Activated gamma-delta T cell (primary cell): ENCODE results near the gene KIF18A.
A peak's percentile ranks its signal among the peaks of the same experiment; 100 is the strongest.
"Not testable (repeated sequence)": the region's sequence is repeated elsewhere in the genome, so short reads cannot be mapped to it uniquely, and the experiment has no call there.

Source experiments
- DNase-seq: peaks from one replicate; lab custom pipeline; 2025; lab: John Stamatoyannopoulos, UW
- total RNA-seq, 2 donors: gene quantifications; one replicate each; lab custom pipeline; 2026; lab: John Stamatoyannopoulos, UW

Gene KIF18A
- 2.9 to 4.4 reads per million in 2 donors for total RNA-seq

DNA sequence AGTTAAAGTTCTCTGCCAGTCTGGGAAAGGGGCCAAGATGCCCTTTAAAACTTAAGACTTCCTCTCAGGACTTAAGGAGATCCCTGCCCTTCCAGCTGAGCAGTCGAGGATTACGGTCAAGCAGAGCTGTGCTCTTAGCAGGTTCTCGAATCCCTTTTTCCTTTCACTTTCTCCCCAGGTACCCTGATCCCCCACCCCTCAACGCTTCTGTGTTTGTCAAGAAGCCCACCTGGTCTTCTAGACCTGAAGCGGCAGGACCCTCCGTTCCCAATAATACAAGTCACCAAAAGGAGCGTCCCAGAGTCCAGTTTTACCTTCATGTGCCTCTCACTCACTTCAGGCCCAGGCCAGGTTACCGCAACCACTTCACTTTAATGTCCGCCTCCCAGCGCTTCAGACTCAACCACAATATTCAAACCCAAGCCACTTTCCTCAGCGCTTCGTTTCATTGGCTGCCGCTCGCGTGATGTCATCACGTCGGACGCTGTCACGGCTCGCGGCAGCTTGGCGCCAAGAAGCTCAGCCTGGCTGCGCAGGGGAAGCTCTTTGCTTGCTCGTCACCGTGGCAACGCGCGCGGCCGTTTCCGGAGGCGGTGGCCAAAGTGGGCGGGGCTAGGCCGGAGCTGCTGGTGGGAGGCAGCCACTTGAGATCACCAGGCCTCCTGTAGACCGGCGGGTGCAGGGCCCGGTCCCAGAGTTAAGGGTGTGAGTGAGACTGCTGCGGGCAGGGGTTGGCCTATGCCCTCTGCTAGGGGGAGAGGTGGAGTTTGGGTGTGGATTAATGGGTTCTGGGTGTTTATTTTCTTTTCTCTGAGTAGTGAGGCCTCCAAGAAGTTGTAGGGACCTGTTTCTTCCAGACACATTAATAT lies at the start of gene KIF18A, which contains the start of gene METTL15:
Gene KIF18A (minus strand): TSS at position 407 of the 869 bp plus-strand sequence. CDS start 10,209 bp downstream, outside the sequence.
Gene METTL15 (plus strand): TSS at position 639 of the 869 bp plus-strand sequence. CDS start 4,947 bp downstream, outside the sequence.
- peak; percentile 99 for DNase-seq

- DNase-seq, result no peak
Measured at GRCh38 chr11:28153586-28153985, 45.6 kb upstream of the KIF18A start.

- DNase-seq, result no peak
Measured at GRCh38 chr11:28152743-28153142, 44.8 kb upstream of the KIF18A start.

- DNase-seq, result no peak
Measured at GRCh38 chr11:28146123-28146751, 38.3 kb upstream of the KIF18A start.

DNA sequence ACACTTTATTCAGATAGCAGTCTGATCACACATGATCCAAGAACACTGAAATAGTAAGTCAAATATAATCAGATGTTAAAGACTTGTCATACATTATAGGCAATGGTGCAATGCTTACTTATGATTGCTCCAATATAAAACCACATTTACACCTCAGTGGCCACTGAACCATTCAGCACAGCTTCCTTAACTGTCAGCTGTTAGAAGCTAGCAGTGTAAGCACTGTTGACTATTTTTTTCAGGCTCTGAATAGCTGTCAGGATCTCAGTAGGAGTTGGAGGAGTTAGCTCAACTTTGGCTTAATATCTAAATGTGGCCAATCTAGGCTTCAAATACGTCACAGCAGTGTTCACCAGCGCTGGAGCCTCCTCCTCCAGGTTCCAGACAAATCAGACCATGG lies 36.9 kb upstream of the KIF18A start:
- DNase-seq, result no peak

- DNase-seq, result no peak
Measured at GRCh38 chr11:28142724-28143123, 34.8 kb upstream of the KIF18A start.

- no peak for DNase-seq
Measured at GRCh38 chr11:28140689-28141455, 32.9 kb upstream of the KIF18A start.

- no peak for DNase-seq
Measured at GRCh38 chr11:28139841-28140415, 32.0 kb upstream of the KIF18A start.

GRCh38 chr11:28137832-28138231 lies 29.9 kb upstream of the KIF18A start:
- no peak for DNase-seq

DNA sequence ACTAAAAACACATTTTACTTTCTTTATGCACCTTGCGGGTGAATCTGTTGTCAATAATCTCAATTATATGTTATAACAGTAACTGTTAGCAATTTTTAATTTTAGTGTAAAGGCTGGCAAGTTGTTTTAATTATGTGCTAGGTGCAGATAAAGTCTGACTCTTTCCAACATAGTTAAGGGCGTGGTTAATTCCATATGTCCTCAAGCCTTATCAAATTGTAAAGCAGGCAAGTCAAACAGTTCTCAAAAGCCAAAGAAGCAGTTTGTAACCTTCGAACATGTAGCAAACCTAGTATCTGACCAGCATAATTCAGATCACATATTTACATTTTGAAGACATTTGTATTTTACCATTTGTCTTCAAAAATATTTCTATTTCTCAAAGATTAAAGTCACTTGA lies 29.4 kb upstream of the KIF18A start:
- no peak for DNase-seq

DNA sequence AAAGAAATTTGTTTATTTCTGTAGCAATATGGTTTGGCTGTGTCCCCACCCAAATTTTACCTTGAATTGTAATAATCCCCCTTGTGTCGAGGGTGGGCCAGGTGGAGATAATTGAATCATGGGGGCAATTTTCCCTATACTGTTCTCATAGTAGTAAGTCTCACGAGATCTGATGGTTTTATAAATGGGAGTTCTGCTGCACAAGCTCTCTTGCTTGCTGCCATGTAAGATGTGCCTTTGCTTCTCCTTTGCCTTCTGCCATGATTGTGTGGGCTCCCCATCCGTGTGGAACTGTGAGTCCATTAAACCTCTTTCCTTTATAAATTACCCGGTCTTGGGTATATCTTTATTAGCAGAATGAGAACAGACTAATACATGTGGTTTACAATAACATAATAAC lies 28.2 kb upstream of the KIF18A start:
- not testable (repeated sequence) for DNase-seq

DNA sequence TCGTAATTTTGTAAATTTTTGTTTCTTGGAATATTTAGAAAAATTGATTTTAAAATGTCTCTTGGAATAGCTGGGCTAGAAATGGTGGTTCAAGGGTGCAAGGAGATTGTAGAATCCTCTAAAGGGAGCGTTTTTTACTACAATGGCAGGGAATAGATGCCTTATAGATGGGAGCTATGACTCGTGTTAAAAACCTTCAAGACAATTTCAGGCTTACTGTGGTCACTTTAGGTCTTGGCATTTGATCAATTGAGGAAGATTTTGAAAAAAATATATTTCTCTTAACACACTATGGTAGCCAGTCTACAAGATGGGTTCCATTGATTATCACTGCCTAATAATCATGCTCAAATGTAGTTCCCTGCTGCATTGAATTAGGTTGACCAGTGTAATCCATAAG lies 25.2 kb upstream of the KIF18A start:
- no peak for DNase-seq

- no peak for DNase-seq
Measured at GRCh38 chr11:28132548-28132947, 24.6 kb upstream of the KIF18A start.

GRCh38 chr11:28123151-28123581 lies 15.2 kb upstream of the KIF18A start:
- no peak for DNase-seq

- no peak for DNase-seq
Measured at GRCh38 chr11:28117712-28118111, 9.8 kb upstream of the KIF18A start.

DNA sequence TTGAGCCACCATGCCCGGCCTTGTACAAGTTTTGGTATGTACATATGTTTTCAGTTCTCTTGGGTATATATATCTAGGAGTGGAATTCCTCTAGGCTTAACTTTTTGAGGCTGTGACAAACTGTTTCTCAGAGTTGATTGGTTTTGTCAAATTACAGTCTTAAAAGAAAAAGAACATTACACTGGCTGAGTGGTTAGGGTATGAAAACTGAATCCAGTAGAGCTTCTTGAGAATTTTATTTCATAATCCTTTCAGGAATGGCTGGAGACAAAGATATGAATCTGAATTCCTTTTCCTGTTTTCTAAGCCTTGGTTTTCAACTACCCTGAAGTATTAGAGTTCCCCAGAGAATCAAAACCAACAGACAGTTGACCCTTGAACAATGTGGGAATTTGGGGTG lies 6.8 kb upstream of the KIF18A start:
- DNase-seq, result no peak

DNA sequence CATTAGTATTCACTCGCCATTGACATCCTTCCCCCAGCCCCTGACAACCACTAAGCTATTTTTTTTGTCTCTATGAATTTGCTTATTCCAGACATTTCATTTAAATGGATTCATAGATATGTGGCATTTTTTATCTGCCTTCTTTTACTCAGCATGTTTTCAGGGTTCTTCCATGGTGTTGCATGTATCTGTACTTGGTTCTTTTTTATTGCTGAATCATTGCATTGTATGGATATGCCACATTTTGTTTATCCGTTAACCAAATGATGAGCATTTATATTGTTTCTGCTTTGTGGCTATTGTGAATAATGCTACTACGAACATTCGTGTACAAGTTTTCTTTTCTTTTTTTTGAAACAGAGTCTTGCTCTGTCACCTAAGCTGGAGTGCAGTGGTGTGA lies 6.2 kb upstream of the KIF18A start:
- no peak for DNase-seq

GRCh38 chr11:28110821-28111200 lies 2.9 kb upstream of the KIF18A start:
- DNase-seq, result no peak

GRCh38 chr11:28110108-28110820 lies 2.3 kb upstream of the KIF18A start:
- no peak for DNase-seq

DNA sequence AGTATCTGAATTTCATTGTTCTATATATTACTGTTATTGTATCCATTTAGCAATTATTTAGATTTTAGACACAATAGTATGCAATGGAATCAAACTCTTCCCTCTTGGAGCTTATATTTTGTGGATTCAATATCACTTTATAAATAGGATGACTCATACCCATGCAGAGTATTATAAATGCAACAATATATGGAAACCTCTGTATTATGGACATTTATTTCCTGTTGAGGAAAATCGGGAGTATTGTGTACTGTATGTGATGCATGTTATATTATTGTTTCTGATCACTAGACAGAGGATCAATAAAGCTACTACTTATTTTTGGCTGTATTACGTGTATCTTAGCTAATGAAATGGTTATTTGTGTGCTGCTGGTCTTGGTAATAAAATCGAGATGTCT lies 1.0 kb upstream of the KIF18A start:
- no peak for DNase-seq

- DNase-seq, result no peak
Measured at GRCh38 chr11:28107191-28107749, 686 bp downstream of the KIF18A start.
